Large intestine (tissue), 3 donors: ENCODE data around the gene SEMA6C. TPM values are rescaled to one million over a fixed set of nuclear protein-coding genes. Genes with fewer than 3 reads are reported as not detected.

Experiments
- DNase-seq, 2 donors: peaks; one replicate each; pipeline versions ENCODE4 v3.0.0 to v3.0.0-alpha.2; 2013
- H3K27ac ChIP-seq: one replicate; pipeline ENCODE4 v1.5.1; 2013; ENCODE audit warnings: low read length
- H3K27me3 ChIP-seq: 2 replicates; pipeline ENCODE4 v1.6.1; 2013; ENCODE audit warnings: low read length; ENCODE audit not compliant: control insufficient read depth, insufficient read depth
- H3K36me3 ChIP-seq: 2 replicates; pipeline ENCODE4 v1.6.1; 2013; ENCODE audit warnings: low read length; ENCODE audit not compliant: control insufficient read depth, insufficient read depth
- H3K4me1 ChIP-seq: one replicate; pipeline ENCODE4 v1.6.1; 2013; ENCODE audit warnings: low read length; ENCODE audit not compliant: control insufficient read depth, insufficient read depth
- H3K4me3 ChIP-seq: one replicate; pipeline ENCODE4 v1.5.1; 2013; ENCODE audit warnings: low read length
- H3K9me3 ChIP-seq: one replicate; pipeline ENCODE4 v1.6.1; 2013; ENCODE audit warnings: mild to moderate bottlenecking, low read depth, low read length, moderate library complexity; ENCODE audit not compliant: control insufficient read depth
- WGBS: methylation state at CpG from one replicate; pipeline ENCODE4 v1.1.5; 2013; ENCODE audit warnings: low lambda C conversion rate; ENCODE audit not compliant: insufficient coverage; 5-methylcytosine and 5-hydroxymethylcytosine counted together
- polyA plus RNA-seq: library from polyadenylated mRNA; unstranded; fragments of 120-200 nt; gene quantifications from one replicate; pipeline ENCODE4 v1.2.1, GENCODE V29; 2013

SEMA6C gene
- polyA plus RNA-seq, 1 donor = 23.4 TPM

DNA sequence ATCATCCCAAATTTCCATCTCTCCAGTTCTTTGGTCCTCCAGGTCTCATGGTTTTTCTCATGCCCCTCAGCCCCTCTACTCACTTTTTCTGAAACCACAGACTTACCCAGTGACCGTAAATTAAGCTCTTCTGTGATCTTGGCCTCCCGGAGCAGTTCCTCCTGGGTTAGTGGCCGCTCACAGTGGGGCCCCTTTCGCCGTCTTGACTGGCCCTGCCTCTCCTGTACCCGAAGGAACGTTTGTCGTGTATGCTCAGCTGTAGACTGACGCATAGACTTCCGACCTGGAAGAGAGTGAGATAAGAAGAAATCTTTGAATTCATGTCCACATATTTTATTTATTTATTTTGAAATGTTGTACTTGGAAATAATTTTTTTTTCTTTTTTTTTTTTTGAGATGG lies 37.8 kb upstream of the SEMA6C start:
- H3K27me3 ChIP-seq = no peaks in the 10 kb centered on the region
- H3K36me3 ChIP-seq = peaks cover 51% of the 10 kb centered on the region
- no peaks in the 10 kb centered on the region for H3K9me3 ChIP-seq
- no peak for DNase-seq
- no CpG with 5 or more reads among the region's 10 CpGs for WGBS
- H3K4me1 ChIP-seq = peaks cover 4% of the 10 kb centered on the region
- no peak overlapping the region for H3K4me3 ChIP-seq
- no peak overlapping the region for H3K27ac ChIP-seq

DNA sequence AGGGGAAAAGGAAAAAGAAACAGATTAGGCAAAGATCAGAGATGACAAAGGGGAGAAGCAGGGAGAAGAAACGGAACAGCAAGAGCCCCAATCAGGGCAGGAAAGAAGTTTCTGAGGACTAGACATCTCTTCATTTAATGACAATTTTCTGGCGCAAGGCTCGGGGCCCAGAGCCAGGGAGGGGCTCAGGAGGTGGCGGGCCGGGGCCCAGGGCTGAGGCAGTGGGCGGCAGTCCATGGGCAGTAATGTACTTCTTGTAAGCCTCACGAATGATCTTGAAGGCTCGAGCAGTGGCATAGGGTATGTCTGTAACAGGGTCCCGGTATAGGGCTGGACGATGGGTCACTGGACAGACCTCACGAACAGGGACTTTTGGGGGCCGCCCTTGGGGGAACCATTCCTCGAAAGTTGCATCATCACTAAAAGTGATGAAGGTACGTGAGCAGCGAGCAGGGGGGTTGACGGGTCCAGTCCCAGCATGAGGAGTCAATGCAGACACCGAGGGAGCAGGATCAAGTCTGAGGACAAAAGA lies 30.1 kb upstream of the SEMA6C start:
- no peak for DNase-seq
- Histone ChIP-seq H3K36me3 (peaks cover 73% of the 10 kb centered on the region), H3K4me3 (no peak overlapping the region), H3K27ac (no peak overlapping the region), H3K27me3 (no peaks in the 10 kb centered on the region), H3K9me3 (no peaks in the 10 kb centered on the region), H3K4me1 (no peaks in the 10 kb centered on the region)
- WGBS = 97% methylated on average over 5 of the region's 17 CpGs

DNA sequence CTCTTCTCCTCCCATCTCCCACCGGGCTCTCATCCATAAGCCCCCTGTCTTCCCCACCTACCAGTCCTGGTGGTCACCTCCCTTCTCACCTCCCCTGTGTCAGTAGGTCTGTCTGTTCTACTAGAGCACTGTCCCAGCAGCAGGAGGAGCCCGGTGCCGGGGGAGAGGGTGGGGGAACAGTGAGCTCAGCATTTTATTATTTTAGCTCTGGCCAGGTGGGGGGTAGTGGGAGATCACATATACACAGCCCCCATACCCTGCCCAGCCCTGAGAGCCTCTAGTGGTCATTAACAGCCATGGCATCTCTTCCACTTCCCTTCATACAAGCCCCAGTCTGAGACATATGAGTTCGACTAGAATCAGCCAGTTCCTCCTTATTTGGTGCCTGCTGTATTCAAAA lies 29.4 kb upstream of the SEMA6C start, which contains the start of gene TMOD4:
Gene TMOD4, minus strand, starts transcription at position 119 of the 400 bp plus-strand sequence. CDS start 1,106 bp downstream, outside the sequence.
- WGBS = no CpG with 5 or more reads among the region's 4 CpGs
- Histone ChIP-seq H3K36me3 (peaks cover 70% of the 10 kb centered on the region), H3K9me3 (no peaks in the 10 kb centered on the region), H3K27me3 (no peaks in the 10 kb centered on the region), H3K4me1 (no peaks in the 10 kb centered on the region), H3K27ac (no peak within 1 kb of the TSS), H3K4me3 (no peak within 1 kb of the TSS)
- no peak for DNase-seq

DNA sequence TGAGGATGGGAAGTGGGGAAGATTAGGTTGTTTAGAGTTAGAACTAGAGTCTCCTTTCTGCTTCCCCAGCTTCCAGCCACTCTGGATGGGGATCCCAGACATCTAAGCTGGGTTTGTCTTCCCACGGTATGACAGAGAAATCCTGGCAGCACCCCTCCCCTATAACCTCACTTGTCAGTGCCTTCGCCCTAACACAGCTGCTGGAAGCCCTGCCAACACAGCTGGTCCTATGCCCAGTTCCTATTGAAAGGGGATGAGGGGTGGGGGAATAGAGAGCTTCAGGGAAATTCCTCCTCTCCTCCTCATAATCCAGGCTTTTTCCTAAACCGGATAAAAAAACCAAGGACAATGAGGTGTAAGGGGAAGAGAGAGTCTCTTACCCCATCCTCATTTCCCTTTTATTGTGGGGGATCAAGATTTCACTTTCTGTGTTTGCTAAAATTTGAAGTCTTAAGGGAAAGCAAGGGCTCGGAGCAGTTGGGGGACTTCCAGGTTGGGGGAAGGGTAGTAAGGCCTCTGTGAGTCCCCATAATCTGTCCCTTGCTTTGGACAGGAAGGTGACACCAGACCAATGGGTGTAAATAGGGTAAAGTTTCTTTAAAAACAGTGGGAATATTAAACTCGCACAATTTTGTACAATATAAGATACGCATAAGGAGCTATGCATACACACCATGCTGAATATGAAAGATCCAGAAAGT lies 28.8 kb upstream of the SEMA6C start:
- Histone ChIP-seq H3K4me1 (no peaks in the 10 kb centered on the region), H3K4me3 (no peak overlapping the region), H3K27me3 (no peaks in the 10 kb centered on the region), H3K27ac (no peak overlapping the region), H3K36me3 (peaks cover 68% of the 10 kb centered on the region), H3K9me3 (no peaks in the 10 kb centered on the region)
- no peak for DNase-seq
- WGBS = no CpG with 5 or more reads among the region's 6 CpGs

DNA sequence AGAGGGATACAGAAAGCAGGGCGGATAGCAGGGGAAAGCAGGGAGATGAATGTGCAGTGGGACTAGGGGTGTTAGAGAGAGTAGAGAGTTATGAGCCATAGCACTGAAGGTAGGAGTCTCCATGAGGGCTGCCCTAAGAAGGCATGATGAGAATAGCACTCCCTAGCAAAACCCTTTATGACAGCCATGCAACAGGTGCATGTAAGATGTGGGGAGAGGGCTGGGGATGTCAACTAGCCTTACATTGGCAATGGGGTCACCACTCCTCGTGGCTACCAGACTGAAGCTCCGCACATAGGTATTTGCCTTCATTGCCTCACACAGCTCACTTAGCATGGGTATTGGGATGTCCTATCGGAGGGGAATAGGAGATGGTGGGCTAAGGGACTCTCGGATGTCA lies 24.8 kb upstream of the SEMA6C start:
- DNase-seq = no peak
- Histone ChIP-seq H3K9me3 (no peaks in the 10 kb centered on the region), H3K27me3 (no peaks in the 10 kb centered on the region), H3K27ac (no peak overlapping the region), H3K4me3 (no peak overlapping the region), H3K4me1 (peaks cover 5% of the 10 kb centered on the region), H3K36me3 (peaks cover 47% of the 10 kb centered on the region)
- WGBS = no CpG with 5 or more reads among the region's 5 CpGs

DNA sequence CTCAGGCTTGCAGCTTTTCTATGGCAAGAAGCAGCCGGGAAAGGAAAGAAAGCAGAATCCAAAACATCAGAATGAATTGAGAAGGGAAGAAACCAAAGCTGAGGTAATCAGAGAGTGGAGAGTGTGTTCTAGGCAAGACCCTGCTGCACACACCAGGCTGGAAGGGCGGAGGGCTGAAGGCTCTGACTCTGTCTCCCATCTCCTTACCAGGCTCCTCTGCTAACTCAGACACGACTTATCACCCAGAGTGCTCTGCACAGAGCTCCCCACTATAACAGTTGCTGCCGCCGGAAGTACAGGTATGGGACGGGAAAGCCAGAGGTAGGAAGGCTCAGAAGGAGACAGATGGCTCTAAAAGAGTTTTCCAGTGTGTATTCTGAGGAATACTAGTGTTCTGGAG lies 20.7 kb upstream of the SEMA6C start:
- 100% methylated on average over 1 of the region's 6 CpGs for WGBS
- H3K9me3 ChIP-seq = no peaks in the 10 kb centered on the region

DNA sequence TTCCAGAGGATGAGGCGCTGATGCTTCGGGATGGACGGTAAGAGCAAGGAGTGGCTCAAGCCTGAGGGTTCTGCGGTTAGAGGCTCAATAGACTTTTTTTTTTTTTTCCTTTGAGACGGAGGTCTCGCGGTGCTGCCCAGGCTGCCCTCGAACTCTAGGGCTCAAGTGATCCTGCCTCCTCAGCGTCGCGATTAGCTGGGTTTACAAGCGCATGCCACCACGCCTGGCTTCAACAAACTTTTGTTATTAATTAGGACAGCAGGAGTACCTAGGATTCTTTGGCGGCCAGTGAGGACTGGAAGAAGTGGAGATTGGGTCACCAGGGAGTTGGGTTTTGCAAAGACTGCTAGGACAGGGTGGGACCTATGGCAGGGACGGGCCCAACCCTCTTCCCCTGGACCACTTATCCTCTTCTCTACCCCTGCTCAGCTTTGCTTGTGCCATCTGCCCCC lies 20.1 kb upstream of the SEMA6C start:
- DNase-seq = no peak
- peaks cover 21% of the 10 kb centered on the region for H3K36me3 ChIP-seq
- WGBS = no CpG with 5 or more reads among the region's 15 CpGs
- H3K9me3 ChIP-seq = no peaks in the 10 kb centered on the region
- no peaks in the 10 kb centered on the region for H3K27me3 ChIP-seq
- peaks cover 15% of the 10 kb centered on the region for H3K4me1 ChIP-seq
- H3K4me3 ChIP-seq = peak overlapping the region; percentile 96
- peak overlapping the region; percentile 87 for H3K27ac ChIP-seq

More for the DNA sequence above, 20.7 kb upstream of the SEMA6C start:
- Histone ChIP-seq H3K27ac (no peak overlapping the region), H3K4me1 (peaks cover 15% of the 10 kb centered on the region), H3K36me3 (peaks cover 19% of the 10 kb centered on the region), H3K4me3 (no peak overlapping the region), H3K27me3 (no peaks in the 10 kb centered on the region)
- DNase-seq = no peak

DNA sequence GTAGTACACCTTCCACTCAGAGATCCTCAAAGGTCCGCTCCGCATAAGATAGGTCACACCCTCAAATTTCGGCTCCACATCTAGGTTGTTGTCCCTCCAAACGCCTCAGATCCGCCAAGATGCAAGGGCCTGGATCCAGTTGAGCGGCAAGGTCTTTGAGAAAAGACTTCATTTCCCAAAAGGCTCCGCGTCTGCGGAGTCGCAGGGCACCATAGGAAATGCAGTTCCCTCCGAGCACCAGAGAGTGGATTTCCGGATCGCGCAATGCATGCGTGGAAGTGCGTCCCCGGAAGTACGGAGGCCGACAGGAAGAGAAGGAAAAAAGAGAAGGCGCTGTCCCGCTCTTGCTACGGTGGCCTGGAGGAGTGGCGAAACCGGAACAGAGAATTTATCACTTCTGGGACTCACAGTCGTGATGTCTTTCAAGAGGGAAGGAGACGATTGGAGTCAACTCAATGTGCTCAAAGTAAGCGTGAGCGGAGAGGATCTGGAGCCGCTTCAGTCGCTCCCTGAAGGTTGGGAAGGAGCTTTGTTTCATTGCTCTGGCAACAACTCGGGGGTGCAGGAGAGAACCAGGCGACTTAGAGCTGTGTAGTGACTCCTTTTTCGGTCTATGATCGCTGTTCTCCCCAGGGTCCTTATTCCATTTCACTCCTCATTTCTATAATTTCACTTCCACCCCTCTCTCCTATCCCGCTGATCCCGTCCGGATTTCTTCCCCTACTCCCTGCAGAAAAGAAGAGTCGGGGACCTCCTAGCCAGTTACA lies 19.5 kb upstream of the SEMA6C start, which contains the start of the genes LYSMD1 and SCNM1:
Gene LYSMD1, minus strand, starts transcription at position 165 of the 767 bp plus-strand sequence. CDS start 644 bp downstream, outside the sequence.
Gene SCNM1, plus strand, starts transcription at position 407 of the 767 bp plus-strand sequence. Its CDS starts 9 bp downstream, at position 416.
- H3K4me3 ChIP-seq = peak within 1 kb of the TSS; percentile 96
- DNase-seq = peak; percentile 98 to 99
- no peaks in the 10 kb centered on the region for H3K27me3 ChIP-seq
- H3K4me1 ChIP-seq = peaks cover 15% of the 10 kb centered on the region
- no peaks in the 10 kb centered on the region for H3K9me3 ChIP-seq
- 0% methylated on average over 1 of the region's 38 CpGs for WGBS
- H3K36me3 ChIP-seq = peaks cover 23% of the 10 kb centered on the region
- peak within 1 kb of the TSS; percentile 87 for H3K27ac ChIP-seq

DNA sequence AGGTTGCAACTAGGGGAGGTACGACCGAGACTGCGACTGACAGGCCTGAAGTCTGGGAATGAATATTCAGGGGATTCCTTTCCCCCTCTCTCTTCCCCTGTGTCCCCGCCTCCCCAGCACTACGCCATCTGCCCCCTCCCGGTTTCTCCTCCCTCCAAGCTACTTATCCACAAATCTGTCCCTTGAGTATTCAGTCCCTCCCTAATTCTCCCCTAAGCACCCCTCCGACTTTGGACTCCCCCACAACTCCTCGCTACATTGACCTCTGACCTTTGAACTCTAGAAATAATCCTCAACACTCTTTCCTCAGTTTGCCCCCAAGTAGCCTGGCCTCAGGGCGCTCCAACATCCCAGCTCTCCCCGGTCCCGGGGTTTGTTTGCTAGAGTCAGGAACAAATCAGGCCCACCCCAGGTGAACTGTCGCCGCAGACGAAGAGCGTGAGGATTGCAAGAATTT lies 18.9 kb upstream of the SEMA6C start:
- Histone ChIP-seq H3K36me3 (peaks cover 24% of the 10 kb centered on the region), H3K27me3 (no peaks in the 10 kb centered on the region), H3K4me1 (peaks cover 15% of the 10 kb centered on the region), H3K4me3 (peak overlapping the region; percentile 96), H3K9me3 (no peaks in the 10 kb centered on the region), H3K27ac (peak overlapping the region; percentile 87)
- DNase-seq = no peak
- WGBS = 0% methylated on average over 2 of the region's 15 CpGs

DNA sequence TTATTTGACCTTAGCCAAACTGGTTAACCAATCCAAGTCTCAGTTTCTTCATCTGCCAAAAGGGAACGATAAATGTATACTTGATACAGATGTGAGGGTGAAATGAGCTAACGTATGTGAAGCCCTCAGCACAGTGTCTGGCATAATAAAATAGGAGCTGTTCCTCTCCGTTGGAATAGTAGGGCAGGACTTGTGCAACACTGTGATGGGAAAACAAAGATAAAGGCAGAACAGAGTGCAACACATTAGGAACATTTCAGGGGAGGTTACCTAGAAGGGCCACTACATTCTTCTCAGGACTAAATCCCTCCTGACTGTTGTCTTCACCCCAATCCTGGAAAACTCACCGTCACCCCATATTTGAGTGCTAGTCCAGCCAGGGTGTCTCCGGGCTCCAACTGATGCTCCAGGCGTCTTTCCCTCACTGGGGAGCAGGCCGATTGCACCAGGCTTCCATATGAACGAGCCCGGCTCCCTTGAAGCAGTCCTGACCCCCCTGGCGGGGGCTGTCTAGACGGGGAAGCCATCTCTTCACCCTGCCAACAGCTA lies 18.4 kb upstream of the SEMA6C start:
- WGBS = 0% methylated on average over 1 of the region's 11 CpGs
- Histone ChIP-seq H3K9me3 (no peaks in the 10 kb centered on the region), H3K4me3 (peak overlapping the region; percentile 96), H3K36me3 (peaks cover 29% of the 10 kb centered on the region), H3K27me3 (no peaks in the 10 kb centered on the region), H3K27ac (peak overlapping the region; percentile 87), H3K4me1 (peaks cover 15% of the 10 kb centered on the region)
- DNase-seq = peak in 1 of 2 donors; percentile 62
